ENCODE results near the gene TST. TPM values are rescaled to one million over a fixed set of nuclear protein-coding genes. Genes with fewer than 3 reads are reported as not detected.

The TST gene
- total and polyA plus RNA-seq, 2 donors (not counting 3 experiments of a cell fraction or from before 2014, with no cell fraction given), result 39.2 to 95.1 TPM

GRCh38 chr22:37062702-37063381, 43.6 kb upstream of the TST start:
- dilution Hi-C loops (cut with MboI; ENCODE audit: extremely low pct_ligation_motif_present, low sequenced_read_pairs), result no loop called here
- CTCF ChIA-PET, result interaction anchor here (0.6 kb wide), 1 partner anchor 11 kb away, joined by 4 read pairs; the partner anchor contains the start of gene KCTD17
- H3K79me2 ChIP-seq (ENCODE audit: control insufficient read depth, insufficient read depth, low read length), result no peaks in the 10 kb centered on the region
- H3K4me3 ChIP-seq (replicated peaks in 1 of 3; ENCODE audit: insufficient read depth in 1 of 3, low read depth in 1 of 3, low read length in 3 of 3), result no peak overlapping the region
- no peaks in the 10 kb centered on the region for H3K4me1 ChIP-seq (ENCODE audit: control insufficient read depth, extremely low read depth, insufficient read depth, low read length)
- no peak overlapping the region for H3K27ac ChIP-seq (ENCODE audit: insufficient read depth, low read depth, low read length)
- H3K9me3 ChIP-seq (replicated peaks; ENCODE audit: control insufficient read depth, insufficient read depth, low read length), result no peaks in the 10 kb centered on the region
- intact Hi-C loops (cut with micrococcal nuclease), result no loop called here
- H3K27me3 ChIP-seq (ENCODE audit: control insufficient read depth in 2 of 2, insufficient read depth in 2 of 2, low read length in 2 of 2), result no peaks in the 10 kb centered on the region
- FAIRE-seq (no peak), DNase-seq (ENCODE audit: low read depth, low spot score) (no peak)
- BruUV-seq (replicated peaks), result TSS peak; percentile 24
- H3K9ac ChIP-seq (replicated peaks; ENCODE audit: extremely low read depth, insufficient read depth, low read length), result no peak overlapping the region
- no peak overlapping the region for H2AFZ ChIP-seq (ENCODE audit: low read depth, low read length)
- POLR2A ChIA-PET, result no interaction called here
- no peak overlapping the region for H3K4me2 ChIP-seq (ENCODE audit: insufficient read depth, low read length)
- no peaks in the 10 kb centered on the region for H4K20me1 ChIP-seq (replicated peaks; ENCODE audit: control insufficient read depth, extremely low read depth, insufficient read depth, low read length)
- H3K36me3 ChIP-seq (ENCODE audit: control insufficient read depth in 2 of 2, extremely low read depth in 1 of 2, insufficient read depth in 2 of 2, low read length in 2 of 2), result peaks cover 3 to 19% of the 10 kb centered on the region in 2 experiments
- no peaks in the 10 kb centered on the region for H3K9me1 ChIP-seq (replicated peaks; ENCODE audit: control insufficient read depth, extremely low read depth, insufficient read depth, low read length)
- TF ChIP-seq MAX (IDR thresholded peaks at IDR 0.05; ENCODE audit: insufficient read depth, insufficient read length) (no peak), POLR2AphosphoS5 (IDR thresholded peaks at IDR 0.05; ENCODE audit: insufficient read depth, low read depth, low read length) (no peak), GATA2 (IDR thresholded peaks at IDR 0.05; ENCODE audit: insufficient read depth, insufficient read length, low read depth, low read length) (no peak), MYC (IDR thresholded peaks at IDR 0.05; ENCODE audit: low read depth, low read length) (no peak), EZH2 (IDR thresholded peaks at IDR 0.05; ENCODE audit: borderline replicate concordance, low read depth, low read length, severe bottlenecking) (no peak), POLR2A (IDR thresholded peaks at IDR 0.05; ENCODE audit: low read depth, low read length) (no peak), JUN (IDR thresholded peaks at IDR 0.05; ENCODE audit: borderline replicate concordance, insufficient read depth, insufficient read length, low read depth) (no peak), CTCF (IDR thresholded peaks at IDR 0.05; ENCODE audit: extremely low read depth in 1 of 2, insufficient read depth in 1 of 2, low read depth in 1 of 2, low read length in 2 of 2) (no peak), FOS (IDR thresholded peaks at IDR 0.05; ENCODE audit: borderline replicate concordance, insufficient read depth, low read length) (no peak)
